HG03521 (cell line): Measurements from ENCODE around the gene PRKAA2.

Experiments
- ATAC-seq: cut with Tn5 transposase; IDR thresholded peaks from one replicate; pipeline ENCODE4 v1.9.1; 2021; ENCODE audit warnings: mild to moderate bottlenecking, moderate library complexity; ENCODE audit not compliant: unreplicated experiment

Gene PRKAA2

DNA sequence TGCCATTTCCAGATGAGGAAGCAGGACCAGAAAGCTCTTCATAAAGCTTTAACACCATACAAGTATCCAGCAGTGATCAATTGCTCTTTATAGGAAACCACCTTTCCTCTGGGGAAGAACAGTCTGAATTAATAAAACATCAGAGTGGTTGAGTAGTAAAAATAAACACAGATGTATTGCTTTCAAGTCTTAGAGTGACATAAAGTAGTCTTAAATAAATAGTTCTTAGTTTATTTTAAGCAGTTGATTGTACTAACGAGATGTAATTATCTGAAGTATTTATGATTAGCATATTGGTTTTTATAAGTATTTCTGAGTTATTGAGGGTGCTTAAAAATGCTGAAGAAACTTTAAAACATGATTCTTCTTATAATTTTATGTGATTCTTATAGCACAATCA lies 67.0 kb downstream of the PRKAA2 start:
- ATAC-seq: no peak

DNA sequence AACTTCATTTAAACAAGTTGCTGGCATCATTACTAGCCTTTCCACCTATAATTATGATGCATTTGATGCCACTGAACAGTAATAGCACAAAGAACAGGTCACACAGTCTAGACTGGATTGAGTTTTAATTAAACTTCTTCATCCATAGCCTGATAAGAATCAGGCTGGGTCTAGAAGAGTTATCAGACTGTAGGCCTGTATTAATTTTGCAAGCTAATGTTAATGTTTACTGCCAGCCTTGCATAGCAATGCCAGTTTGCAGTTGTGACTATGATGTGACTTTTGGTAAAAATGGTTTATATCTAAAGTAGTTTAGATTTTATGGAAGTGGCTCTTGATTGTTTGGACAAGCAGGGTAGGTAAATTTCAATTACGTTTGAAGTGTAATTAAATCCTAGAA lies 68.0 kb downstream of the PRKAA2 start:
- no peak for ATAC-seq

DNA sequence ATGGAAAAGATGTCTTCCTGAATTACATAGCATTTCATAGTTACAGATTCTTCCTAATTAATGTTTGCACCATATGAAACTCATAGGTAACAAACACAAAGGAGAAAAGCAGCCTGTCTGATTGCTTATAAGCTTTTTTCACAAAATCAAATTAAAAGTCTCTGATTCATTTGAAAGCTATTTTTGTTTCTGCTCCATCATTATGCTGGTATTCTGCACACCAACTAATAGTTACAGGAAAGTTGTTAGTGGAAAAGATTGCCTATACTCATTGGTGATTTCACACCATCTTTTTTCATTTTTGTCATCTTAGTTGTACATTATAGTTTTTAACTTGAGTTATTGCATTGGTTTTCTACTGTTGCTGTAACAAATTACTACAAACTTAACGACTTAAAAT lies 70.0 kb downstream of the PRKAA2 start:
- no peak for ATAC-seq

DNA sequence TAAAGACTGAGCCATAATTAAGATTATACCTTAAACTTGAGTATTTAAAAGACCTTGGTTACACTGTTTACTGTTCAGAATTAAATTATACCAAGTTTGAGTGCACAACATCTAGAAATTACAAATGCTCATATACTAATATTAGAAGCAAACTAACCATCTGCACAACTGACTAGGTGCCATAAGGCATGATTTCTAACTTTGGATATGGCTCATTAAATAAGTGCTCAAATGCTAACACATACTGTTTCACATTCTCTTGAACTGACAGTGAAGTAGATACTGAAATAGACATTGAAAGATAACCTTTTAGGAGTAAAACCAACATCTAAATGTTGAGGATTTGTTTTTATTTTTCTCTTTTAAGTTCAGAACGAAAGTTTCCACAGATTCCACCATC lies 74.1 kb downstream of the PRKAA2 start:
- no peak for ATAC-seq

DNA sequence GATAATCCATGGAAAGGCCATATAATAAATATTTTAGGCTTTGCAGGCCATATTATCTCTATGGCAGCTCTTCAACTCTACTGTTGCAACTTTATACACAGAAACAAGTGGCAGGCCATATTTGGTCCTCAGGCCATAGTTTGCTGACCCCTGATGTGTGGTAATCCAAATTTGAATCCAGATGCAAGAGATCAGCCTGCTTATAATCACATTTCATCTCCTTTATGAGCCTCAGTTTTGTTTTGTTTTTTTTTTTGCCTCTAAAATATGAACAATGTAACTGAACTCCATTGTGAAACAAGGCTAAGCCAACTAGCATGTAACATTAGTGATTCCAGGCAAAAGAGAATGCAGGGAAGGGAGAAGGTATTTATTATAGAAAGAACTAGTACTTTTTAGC lies 81.6 kb downstream of the PRKAA2 start:
- no peak for ATAC-seq

DNA sequence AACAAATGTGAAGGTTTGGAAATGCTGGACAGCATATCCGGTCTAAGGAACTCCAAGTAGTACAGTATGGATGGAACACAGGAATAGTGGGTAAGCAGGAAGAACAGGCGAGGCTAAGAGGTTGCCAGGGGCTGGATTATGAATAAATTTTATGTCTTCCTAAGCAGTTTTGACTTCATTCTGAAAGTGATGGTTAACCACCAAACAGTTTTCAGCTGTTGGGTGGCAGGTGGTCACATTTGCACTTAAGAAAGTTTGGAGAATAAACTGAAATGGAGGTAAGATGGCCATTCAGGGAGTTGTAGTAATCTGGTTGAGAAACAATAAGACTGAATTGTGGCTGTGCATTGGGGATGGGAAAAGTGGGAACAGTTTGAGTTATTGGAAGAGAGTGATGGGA lies 83.8 kb downstream of the PRKAA2 start:
- no peak for ATAC-seq

DNA sequence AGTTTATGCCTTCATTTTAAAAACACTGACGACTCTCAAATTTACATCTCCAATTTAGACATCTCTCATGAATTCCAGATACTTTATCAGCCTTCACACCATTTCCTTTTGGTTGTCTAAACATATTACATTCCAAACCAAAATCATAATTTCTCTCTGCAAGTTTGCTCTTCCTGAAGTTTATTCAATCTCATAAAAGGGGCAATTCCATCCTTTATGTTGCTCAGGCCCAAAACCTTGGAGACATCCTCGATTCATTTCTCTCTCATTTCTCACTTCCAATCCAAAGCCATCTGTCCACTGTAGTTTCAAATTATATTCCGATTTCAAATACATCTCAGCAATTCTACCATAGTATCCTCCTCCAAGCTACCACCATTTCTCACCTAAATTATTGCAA lies 100.1 kb downstream of the PRKAA2 start:
- ATAC-seq: no peak

DNA sequence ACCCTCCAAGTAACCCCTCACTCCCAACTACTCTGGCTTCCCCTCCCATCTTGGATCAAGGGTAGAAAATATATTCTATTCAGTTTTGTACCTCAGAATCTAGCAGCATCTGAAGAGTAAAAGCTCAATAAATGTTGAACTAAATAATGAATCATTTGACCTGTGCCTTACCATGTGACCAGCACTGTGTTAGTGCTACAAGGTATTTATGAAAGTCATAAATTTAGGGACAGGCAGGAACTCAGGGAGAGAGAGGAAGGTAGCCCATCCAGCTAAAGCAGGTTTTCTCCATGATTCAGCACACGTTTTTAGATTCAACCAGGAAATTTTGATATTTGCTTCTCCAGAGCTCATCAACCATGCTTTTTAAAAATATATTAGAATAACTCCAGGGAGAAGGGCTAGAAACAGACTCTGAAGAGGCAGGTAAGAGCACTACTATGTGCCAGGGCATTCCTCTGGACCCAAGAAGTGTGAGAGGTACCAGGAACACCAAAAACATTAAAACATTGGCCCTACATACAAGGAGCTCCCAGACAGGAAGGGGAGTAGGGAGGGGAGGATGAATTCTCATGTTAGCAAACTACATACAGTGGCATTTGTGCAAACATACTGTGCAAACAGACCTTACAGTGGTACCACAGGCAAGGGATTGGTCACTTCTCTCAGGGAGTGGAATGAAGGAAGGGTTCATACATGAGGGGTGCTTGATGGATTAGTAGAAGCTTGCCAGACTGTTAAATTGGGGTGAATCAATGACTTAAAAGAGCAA lies 109.8 kb downstream of the PRKAA2 start:
- no peak for ATAC-seq

DNA sequence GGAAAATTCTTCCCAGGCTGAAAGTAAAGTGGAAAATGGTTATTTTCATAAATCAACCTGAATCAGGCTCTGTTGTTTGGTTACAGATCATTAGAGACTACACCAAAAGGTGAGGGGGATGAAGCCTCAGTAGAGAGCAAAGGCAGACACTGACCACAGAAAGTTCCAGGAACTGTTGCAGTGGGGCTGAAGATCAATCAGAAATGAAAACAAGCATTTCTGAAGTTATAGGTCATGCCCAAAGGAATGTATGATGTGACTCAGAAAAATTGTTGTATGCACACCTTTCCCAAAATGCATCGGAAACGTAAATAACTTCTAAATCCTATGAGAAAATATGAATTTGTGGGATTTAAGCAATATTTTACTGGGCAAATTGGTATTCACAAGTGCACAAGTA lies 110.8 kb downstream of the PRKAA2 start:
- ATAC-seq: no peak

DNA sequence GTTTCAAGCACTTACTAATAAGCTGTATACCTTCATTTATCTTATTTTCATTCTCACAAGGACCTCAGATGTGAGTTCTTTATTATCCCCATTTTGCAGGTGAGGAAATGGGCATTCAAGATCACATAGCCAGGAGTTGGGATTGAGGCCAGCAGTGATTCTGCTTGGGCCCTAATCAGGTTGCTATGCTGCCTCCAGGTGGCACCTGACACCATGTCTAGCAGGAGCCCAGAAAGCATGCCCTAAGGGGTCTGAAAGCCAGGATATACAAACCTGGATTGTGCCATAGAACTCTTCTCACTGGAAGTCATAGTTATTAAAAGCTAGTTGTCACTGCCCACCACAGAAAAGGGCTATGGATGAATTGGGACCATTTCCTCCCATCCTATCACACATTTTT lies 113.0 kb downstream of the PRKAA2 start:
- ATAC-seq: no peak

DNA sequence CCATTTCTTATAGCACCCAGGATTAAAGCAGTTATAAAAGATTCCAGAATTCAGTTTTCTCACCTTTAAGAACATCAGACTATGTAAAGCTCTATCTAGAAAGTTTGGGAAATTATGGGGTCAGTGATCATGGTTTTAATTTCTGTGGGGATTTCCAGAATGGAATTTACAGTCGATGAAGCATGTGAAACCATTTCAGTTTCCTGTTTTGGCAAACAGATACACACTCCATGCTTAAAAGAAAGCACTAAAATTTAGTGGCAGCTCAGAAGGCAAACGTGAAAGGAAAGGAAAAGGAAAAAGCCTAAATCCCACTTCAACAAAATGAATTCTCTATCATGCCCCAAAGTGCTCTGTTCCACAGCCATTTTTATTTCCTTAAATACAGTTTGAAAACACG lies 113.7 kb downstream of the PRKAA2 start:
- no peak for ATAC-seq
